ENCODE results near the gene HMGB2. TPM values are rescaled to one million over a fixed set of nuclear protein-coding genes. Genes with fewer than 3 reads are reported as not detected.

HMGB2 gene
- total RNA-seq (2022; extraction: Qiagen RNA extraction; ENCODE audit: low read depth): 105 to 150 TPM (median 137 TPM) in 5 replicates

DNA sequence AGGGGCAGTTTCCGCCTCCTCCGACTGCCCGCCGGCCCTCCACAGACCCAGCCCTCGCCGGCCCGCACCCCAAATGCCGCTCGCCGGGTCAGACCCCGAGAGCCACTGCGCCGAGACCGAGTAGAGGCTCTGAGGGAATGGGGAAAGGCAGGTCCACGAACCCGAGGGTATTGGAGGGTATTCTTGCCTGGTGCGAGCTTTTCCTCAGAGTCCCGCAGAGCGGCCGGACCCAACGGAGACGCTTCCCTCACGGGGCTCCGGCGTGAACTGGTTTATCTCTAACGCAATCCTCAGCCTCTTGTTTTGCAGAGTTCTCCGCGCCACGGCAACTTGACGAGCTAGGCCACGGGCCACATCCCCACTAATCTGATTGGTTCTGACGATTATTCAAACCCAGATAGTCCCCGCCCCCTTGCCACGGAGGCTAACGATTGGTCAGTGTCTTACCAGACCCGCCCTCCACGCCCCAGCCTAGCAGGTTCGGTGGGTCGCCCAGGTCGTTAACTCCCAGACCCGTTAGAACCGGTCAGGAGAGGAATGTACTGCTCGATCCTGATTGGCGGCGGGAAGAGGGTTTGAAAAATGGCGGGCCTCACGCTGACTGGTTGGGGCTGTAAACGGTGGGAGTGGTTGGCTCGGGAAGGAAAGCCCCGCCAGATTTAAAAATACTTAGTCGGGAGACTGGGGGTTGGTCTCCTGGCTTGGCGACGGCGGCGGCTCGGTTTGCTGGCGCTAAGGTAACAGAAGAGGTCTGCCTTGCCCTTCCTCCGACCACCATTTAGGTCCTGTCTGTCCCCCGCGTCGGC is at the start of gene HMGB2:
Gene HMGB2 (minus strand): TSS at position 274 of the 806 bp plus-strand sequence. CDS start 709 bp downstream, outside the sequence.

DNA sequence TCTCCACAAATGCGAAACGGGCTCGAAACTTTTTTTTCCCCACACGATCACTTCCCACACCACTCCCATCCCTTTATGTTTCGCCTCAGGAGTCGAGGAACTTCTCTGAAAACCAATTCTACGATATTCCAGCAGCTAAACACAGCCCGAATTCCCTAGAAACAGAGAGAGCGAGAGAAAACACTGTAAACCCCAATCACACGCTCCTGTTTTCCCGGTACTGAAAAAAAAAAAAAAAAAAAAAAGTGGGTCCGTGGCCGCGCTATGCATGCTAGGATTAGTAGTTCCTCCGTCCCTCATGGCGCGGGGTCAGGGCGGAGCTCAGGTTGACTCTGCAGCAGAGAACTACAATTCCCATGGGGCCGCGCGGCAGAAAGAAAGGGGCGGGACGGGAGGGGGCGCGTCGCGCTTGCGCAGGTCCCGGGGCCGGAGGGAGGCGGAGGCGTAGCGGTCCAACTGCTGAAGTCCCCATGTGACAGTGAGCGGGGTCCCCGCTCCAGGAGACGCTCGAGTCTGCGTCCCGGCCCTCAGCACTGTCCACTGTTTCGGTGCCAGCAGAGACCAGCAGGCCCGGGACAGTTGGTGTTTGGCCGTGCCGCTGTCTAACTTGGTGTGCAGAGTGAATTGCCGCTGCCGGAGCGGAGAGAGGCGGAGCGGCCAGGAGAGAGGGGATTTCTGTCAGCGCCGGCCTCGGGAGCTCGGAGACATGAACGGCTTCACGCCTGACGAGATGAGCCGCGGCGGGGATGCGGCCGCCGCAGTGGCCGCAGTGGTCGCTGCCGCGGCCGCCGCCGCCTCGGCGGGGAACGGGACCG is 36.5 kb upstream of the HMGB2 start, which contains the start of gene SAP30:
Gene SAP30 (plus strand): TSS at position 478 of the 815 bp plus-strand sequence. CDS start 229 bp downstream, at position 707.

Other genes starting within 250 kb of the HMGB2 start
- gene GALNT7, start 165.5 kb downstream of the HMGB2 start, total RNA-seq (2022; extraction: Qiagen RNA extraction; ENCODE audit: low read depth): 25.4 to 32.0 TPM (median 28.2 TPM) in 5 replicates
- 17.2 to 23.9 TPM (median 21.5 TPM) in 5 replicates for gene SAP30, start 36.6 kb upstream of the HMGB2 start, total RNA-seq (2022; extraction: Qiagen RNA extraction; ENCODE audit: low read depth)
- not detected in 5 replicates for gene SCRG1, start 64.8 kb upstream of the HMGB2 start, total RNA-seq (2022; extraction: Qiagen RNA extraction; ENCODE audit: low read depth)
- 0.29 to 0.92 TPM (median 0.42 TPM) in 5 replicates for gene HAND2, start 195.9 kb upstream of the HMGB2 start, total RNA-seq (2022; extraction: Qiagen RNA extraction; ENCODE audit: low read depth)